DND-41 (cell line): ENCODE results near the gene SIRPA.

Experiments
- ATAC-seq: fragments of 200-7000 bp; cut with Tn5 transposase; 3 replicates; pipeline ENCODE4 v1.9.1; 2021; ENCODE audit warnings: low read depth; ENCODE audit not compliant: insufficient read depth
- DNase-seq: peaks from one replicate; pipeline ENCODE4 v3.0.0-alpha.2; 2020
- H2AFZ ChIP-seq: 2 replicates; pipeline ENCODE4 v1.6.0; 2012; ENCODE audit warnings: low read depth, low read length
- H3K27ac ChIP-seq: 2 replicates; pipeline ENCODE4 v1.5.1; 2012; ENCODE audit warnings: low read length, inconsistent platforms
- H3K27me3 ChIP-seq: fragments of 200-600 bp; sonication (generic); 2 replicates; pipeline ENCODE4 v1.6.0; 2012; ENCODE audit warnings: low read length, mild to moderate bottlenecking, inconsistent platforms; ENCODE audit not compliant: insufficient read depth, poor library complexity
- H3K36me3 ChIP-seq: 2 replicates; pipeline ENCODE4 v1.5.1; 2012; ENCODE audit warnings: low read length, inconsistent platforms; ENCODE audit not compliant: insufficient read depth
- H3K4me1 ChIP-seq: 2 replicates; pipeline ENCODE4 v1.5.1; 2012; ENCODE audit warnings: mild to moderate bottlenecking, low read length; ENCODE audit not compliant: insufficient read depth
- H3K4me2 ChIP-seq: 2 replicates; pipeline ENCODE4 v1.6.0; 2012; ENCODE audit warnings: mild to moderate bottlenecking, moderate library complexity, low read length, inconsistent platforms; ENCODE audit not compliant: insufficient read depth
- H3K4me3 ChIP-seq, 2 experiments: fragments of 200-600 bp in 1 of 2; shearing (Covaris generic) in 1 of 2; 2 replicates each; pipeline ENCODE4 v1.5.1; 2012 to 2016; ENCODE audit warnings: inconsistent platforms in 2 of 2, low read length in 2 of 2, mild to moderate bottlenecking in 2 of 2, low read depth in 1 of 2, moderate library complexity in 1 of 2
- H3K79me2 ChIP-seq: 2 replicates; pipeline ENCODE4 v1.6.0; 2012; ENCODE audit warnings: low read length, inconsistent platforms; ENCODE audit not compliant: insufficient read depth
- H3K9ac ChIP-seq: 2 replicates; pipeline ENCODE4 v1.6.0; 2012; ENCODE audit warnings: low read depth, mild to moderate bottlenecking, inconsistent platforms, low read length, moderate library complexity
- H3K9me3 ChIP-seq: 2 replicates; pipeline ENCODE4 v1.5.1; 2012; ENCODE audit warnings: low read length, moderate library complexity, mild to moderate bottlenecking, inconsistent platforms; ENCODE audit not compliant: insufficient read depth, severe bottlenecking
- H4K20me1 ChIP-seq: 2 replicates; pipeline ENCODE4 v1.6.0; 2012; ENCODE audit warnings: low read length; ENCODE audit not compliant: insufficient read depth
- EZH2 ChIP-seq: IDR thresholded peaks from 3 replicates; pipeline ENCODE4 v1.6.1; 2012; ENCODE audit warnings: borderline replicate concordance, low read depth, mild to moderate bottlenecking, moderate library complexity, low read length, inconsistent platforms; ENCODE audit not compliant: severe bottlenecking
- TF ChIP-seq, protein P1 (sequence below): IDR thresholded peaks from 2 replicates; pipeline ENCODE4 v1.5.1; 2012; ENCODE audit warnings: borderline replicate concordance, low read length, moderate library complexity, mild to moderate bottlenecking; ENCODE audit not compliant: poor library complexity, severe bottlenecking; ENCODE audit errors: extremely low read depth

The SIRPA gene

DNA sequence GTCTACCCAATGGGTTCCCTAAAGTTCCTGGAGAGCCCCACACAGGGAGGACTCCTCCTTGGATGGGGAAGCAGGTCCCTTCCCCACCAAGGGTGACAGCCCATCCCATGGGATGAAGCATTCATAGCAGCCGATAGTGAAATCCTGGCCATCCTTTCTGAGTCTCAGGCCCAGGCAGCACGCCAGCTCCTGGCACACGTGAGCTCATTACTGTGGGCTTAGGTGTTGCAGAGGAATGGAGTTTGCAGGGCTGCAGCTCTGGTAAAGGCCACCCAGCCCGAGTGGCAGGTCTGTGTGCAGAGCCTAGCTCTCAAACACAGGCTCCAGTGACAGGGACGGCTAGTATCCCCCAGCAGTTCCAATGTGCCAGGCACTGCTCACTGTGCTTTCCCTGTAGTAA, 31.0 kb downstream of the SIRPA start:
- peaks cover 6% of the 10 kb centered on the region; the same call in 1 of the 2 replicates for H4K20me1 ChIP-seq
- no peak for DNase-seq
- H3K9ac ChIP-seq, result no peak overlapping the region
- no peaks in the 10 kb centered on the region for H3K4me1 ChIP-seq
- H3K4me2 ChIP-seq, result no peak overlapping the region
- H2AFZ ChIP-seq, result no peak overlapping the region
- no peak overlapping the region for H3K27ac ChIP-seq
- no peaks in the 10 kb centered on the region for H3K36me3 ChIP-seq
- H3K4me3 ChIP-seq, result no peak overlapping the region
- no peak for ATAC-seq
- no peaks in the 10 kb centered on the region for H3K27me3 ChIP-seq
- H3K79me2 ChIP-seq, result no peaks in the 10 kb centered on the region
- TF ChIP-seq EZH2, result no peak
- TF ChIP-seq, protein P1, sequence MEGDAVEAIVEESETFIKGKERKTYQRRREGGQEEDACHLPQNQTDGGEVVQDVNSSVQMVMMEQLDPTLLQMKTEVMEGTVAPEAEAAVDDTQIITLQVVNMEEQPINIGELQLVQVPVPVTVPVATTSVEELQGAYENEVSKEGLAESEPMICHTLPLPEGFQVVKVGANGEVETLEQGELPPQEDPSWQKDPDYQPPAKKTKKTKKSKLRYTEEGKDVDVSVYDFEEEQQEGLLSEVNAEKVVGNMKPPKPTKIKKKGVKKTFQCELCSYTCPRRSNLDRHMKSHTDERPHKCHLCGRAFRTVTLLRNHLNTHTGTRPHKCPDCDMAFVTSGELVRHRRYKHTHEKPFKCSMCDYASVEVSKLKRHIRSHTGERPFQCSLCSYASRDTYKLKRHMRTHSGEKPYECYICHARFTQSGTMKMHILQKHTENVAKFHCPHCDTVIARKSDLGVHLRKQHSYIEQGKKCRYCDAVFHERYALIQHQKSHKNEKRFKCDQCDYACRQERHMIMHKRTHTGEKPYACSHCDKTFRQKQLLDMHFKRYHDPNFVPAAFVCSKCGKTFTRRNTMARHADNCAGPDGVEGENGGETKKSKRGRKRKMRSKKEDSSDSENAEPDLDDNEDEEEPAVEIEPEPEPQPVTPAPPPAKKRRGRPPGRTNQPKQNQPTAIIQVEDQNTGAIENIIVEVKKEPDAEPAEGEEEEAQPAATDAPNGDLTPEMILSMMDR, result no peak
- H3K9me3 ChIP-seq, result no peaks in the 10 kb centered on the region

- Histone ChIP-seq H3K36me3 (no peaks in the 10 kb centered on the region), H3K79me2 (no peaks in the 10 kb centered on the region), H2AFZ (no peak overlapping the region), H3K9me3 (no peaks in the 10 kb centered on the region), H3K27ac (no peak overlapping the region), H3K4me2 (no peak overlapping the region), H3K9ac (no peak overlapping the region), H3K4me1 (no peaks in the 10 kb centered on the region), H4K20me1 (peaks cover 6% of the 10 kb centered on the region; the same call in 1 of the 2 replicates), H3K27me3 (peaks cover 2% of the 10 kb centered on the region), H3K4me3 (no peak overlapping the region)
- TF ChIP-seq EZH2, result no peak
- TF ChIP-seq, protein P1, result no peak
- no peak for ATAC-seq
- no peak for DNase-seq
Measured at GRCh38 chr20:1927217-1927616, 32.0 kb downstream of the SIRPA start.

DNA sequence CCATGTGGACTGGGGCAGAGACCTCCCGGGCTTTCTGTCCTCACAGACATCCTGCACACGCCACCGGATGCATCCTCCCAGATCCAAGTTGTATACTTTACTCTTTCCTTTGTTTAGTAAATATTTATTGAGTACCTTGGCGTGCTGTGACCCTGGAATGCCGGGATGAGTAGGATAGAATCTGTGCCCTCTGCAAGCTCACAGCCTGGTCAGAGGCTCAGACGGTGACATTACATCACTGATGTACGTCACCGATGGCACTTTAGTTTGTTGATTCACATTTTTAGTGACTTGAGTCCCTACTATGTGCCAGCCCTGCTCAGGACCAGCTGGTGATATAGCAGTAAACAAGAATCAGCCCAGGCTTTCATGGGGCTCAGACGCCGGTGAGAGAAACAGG, 32.9 kb downstream of the SIRPA start:
- Histone ChIP-seq H4K20me1 (peaks cover 6% of the 10 kb centered on the region; the same call in 1 of the 2 replicates), H3K4me3 (no peak overlapping the region), H2AFZ (no peak overlapping the region), H3K9me3 (no peaks in the 10 kb centered on the region), H3K36me3 (no peaks in the 10 kb centered on the region), H3K4me2 (no peak overlapping the region), H3K79me2 (no peaks in the 10 kb centered on the region), H3K27ac (no peak overlapping the region), H3K4me1 (no peaks in the 10 kb centered on the region), H3K27me3 (peaks cover 10% of the 10 kb centered on the region), H3K9ac (no peak overlapping the region)
- DNase-seq (no peak), ATAC-seq (no peak)
- TF ChIP-seq, protein P1, result no peak
- no peak for TF ChIP-seq EZH2

DNA sequence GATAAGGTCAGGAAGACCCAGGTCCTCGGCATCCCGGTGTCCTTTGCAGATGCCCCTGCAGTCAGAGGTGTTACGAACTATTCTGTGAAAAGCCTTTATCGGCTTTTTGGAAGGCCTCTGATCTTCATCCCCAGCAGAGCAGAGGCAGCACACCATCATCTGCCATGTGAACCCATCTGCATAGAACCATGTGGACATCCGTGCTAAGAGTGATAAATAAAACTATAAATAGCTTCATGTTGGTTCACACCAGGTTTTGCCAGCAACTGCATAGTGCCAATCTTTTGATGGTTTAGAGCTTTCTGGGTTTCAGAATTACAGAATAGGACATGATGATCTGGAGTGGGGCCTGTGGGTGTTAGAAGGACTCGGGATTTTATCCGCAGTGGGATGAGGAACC, 33.6 kb downstream of the SIRPA start:
- no peak for ATAC-seq
- peaks cover 15% of the 10 kb centered on the region for H3K27me3 ChIP-seq
- H3K27ac ChIP-seq, result no peak overlapping the region
- no peak overlapping the region for H3K9ac ChIP-seq
- no peak overlapping the region for H3K4me3 ChIP-seq
- no peaks in the 10 kb centered on the region for H3K4me1 ChIP-seq
- H3K9me3 ChIP-seq, result no peaks in the 10 kb centered on the region
- H2AFZ ChIP-seq, result no peak overlapping the region
- H3K4me2 ChIP-seq, result no peak overlapping the region
- TF ChIP-seq EZH2, result no peak
- TF ChIP-seq, protein P1, result no peak
- H4K20me1 ChIP-seq, result peaks cover 6% of the 10 kb centered on the region; the same call in 1 of the 2 replicates
- H3K36me3 ChIP-seq, result no peaks in the 10 kb centered on the region
- no peak for DNase-seq
- H3K79me2 ChIP-seq, result no peaks in the 10 kb centered on the region
